ENCODE measurements around the gene LZIC.

Gene LZIC

DNA sequence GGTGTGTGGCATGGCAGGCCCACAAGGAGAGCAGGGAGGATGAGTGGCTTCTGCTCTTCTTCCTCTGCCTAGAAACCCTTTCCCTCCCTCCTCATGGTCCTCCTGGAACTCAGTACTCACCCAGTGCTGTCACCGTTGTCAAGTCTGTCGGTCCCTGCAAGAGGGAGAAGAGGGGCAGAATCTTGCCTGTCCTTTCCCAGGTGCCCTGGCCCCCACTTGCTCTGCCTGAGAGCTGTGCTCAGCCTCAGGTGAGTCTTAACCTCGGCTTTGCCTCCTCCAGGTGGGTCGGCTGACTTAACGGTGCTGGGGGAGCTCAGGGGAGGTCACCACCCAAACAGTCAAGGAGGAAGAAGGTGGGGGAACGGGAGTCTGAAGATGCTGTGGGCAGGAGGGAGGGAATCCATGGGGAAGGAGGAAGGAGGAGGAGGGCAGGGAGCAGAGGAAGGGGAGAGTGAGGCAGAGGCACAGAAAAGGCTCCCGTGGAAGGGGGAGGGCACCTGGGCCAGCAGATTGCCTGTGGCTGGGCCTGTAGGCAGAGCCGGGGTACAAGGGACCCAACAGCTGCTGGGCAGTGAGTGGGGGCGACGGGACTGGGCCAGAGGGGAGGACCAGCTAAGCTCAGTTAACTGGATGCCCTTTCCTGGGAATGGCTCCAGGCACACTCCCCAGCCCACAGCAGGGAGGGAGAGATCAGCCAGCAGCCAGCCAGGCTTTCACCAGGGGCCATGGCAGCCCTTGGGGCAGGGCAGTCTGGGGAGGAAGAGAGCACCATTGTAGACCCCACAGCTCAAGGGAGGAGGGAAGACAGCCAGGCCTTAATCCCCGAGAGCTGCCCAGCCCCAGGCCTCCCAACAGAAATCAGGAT is 59.4 kb downstream of the LZIC start:
- DNase-seq, result no peak

DNA sequence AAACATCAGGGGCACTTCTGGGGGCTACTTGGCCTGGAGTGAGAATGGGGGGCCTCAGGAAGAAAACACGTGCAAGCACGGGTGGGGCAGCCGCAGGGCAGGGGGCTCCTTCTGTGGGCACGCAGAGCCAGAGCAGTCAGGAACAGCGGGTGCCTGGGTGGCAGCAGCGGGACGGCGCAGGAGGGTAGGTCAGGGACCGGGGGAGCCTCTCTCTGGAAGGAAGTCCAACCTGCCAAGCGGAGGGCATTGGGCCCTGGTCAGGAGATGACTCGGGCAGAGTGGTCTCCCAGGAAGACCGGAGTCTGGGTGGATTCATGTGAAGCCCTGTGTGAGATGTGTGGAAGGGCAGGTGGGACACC is 60.3 kb downstream of the LZIC start:
- no peak for DNase-seq

DNA sequence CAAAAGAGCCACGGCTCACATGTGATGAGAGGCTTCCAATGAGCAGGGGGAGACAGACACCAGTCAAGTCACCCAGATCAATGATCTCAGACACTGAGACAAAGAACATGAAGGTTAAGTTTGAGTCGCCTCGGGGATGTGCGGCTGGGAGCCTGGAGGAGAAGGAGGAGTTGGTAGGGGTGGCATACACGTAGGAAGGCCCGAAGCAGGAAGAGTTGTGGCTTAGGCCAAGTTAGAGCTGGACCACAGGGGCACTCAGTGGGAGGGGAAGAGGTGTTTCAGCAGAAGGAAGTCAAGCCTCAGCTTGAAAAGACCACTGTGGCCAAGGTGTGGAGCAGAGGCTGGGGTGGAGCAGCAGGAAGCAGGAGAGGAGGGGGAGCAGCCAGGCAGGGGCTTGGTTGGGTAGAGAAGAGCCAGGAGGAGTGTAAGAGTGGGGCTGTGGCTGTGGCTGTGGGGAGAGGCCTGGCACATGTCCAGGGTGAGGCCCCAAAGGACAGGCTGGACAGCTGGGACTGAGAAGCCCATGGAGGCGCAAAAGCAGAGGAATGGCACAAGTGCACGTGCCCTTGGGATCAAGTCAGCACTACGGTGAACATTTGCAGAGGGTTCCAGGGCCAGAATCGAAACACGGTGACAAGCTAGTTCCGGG is 60.8 kb downstream of the LZIC start:
- DNase-seq, result no peak

DNA sequence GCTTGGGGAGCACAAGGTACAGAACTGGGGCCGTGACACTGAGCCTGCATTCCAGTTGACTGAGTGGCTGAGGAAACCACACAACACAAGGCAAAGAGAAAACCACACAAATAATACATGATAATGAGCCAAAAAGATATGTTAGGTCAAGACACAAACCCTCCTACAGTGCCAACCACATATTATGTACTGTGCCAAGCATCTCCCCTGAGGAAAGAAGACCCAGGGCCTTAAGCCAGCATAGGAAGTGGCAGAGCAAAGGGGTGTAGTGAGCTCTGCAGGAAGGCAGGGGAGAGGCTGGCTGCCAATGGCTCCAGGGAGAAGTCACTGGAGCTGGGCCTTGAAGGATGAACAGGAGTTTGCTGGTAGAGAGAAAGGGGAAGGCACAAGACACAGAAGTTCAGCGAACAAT is 61.3 kb downstream of the LZIC start:
- no peak for DNase-seq

All from SHP77 (cell line).